ENCODE data around the gene PAPSS1.
"Not testable (repeated sequence)": the region's sequence is repeated elsewhere in the genome, so short reads cannot be mapped to it uniquely, and the experiment has no call there.

PAPSS1 gene

GRCh38 chr4:107708225-107708624 is 11.8 kb downstream of the PAPSS1 start:
- DNase-seq (ENCODE audit: low spot score): no peak
- CTCF ChIA-PET: interaction anchor here (0.6 to 1.6 kb wide), 3 partner anchors 9 to 230 kb away, joined by 3 read pairs; no protein-coding TSS in a partner anchor
- POLR2A ChIA-PET (ENCODE audit: low non-redundant PET): interaction anchor here (0.6 kb wide), 1 partner anchor 989 kb away, joined by 3 read pairs; no protein-coding TSS in a partner anchor
- no peak overlapping the region for H3K27ac ChIP-seq
- no peak for TF ChIP-seq CTCF (conservative IDR thresholded peaks at IDR 0.05; ENCODE audit: low read depth)

GRCh38 chr4:107705742-107706556 is 14.1 kb downstream of the PAPSS1 start:
- TF ChIP-seq CTCF (conservative IDR thresholded peaks at IDR 0.05; ENCODE audit: low read depth): no peak
- POLR2A ChIA-PET (ENCODE audit: low non-redundant PET): no interaction called here
- CTCF ChIA-PET: no interaction called here
- H3K27ac ChIP-seq: no peak overlapping the region
- no peak for DNase-seq (ENCODE audit: low spot score)

- no peak overlapping the region for H3K27ac ChIP-seq
- no peak for TF ChIP-seq CTCF (conservative IDR thresholded peaks at IDR 0.05; ENCODE audit: low read depth)
- DNase-seq (ENCODE audit: low spot score): no peak
- ChIA-PET CTCF (no interaction called here), POLR2A (ENCODE audit: low non-redundant PET) (no interaction called here)
These were observed 18.5 kb downstream of the PAPSS1 start for GRCh38 chr4:107701565-107701964.

GRCh38 chr4:107699466-107700206 is 20.4 kb downstream of the PAPSS1 start:
- POLR2A ChIA-PET (ENCODE audit: low non-redundant PET): no interaction called here
- CTCF ChIA-PET: interaction anchor here (0.9 kb wide), 1 partner anchor 9 kb away, joined by 3 read pairs; no protein-coding TSS in a partner anchor
- no peak for TF ChIP-seq CTCF (conservative IDR thresholded peaks at IDR 0.05; ENCODE audit: low read depth)
- no peak for DNase-seq (ENCODE audit: low spot score)
- H3K27ac ChIP-seq: no peak overlapping the region

GRCh38 chr4:107696187-107696586 is 23.8 kb downstream of the PAPSS1 start:
- DNase-seq (ENCODE audit: low spot score); CTCF ChIA-PET; H3K27ac ChIP-seq; POLR2A ChIA-PET (ENCODE audit: low non-redundant PET): not testable (repeated sequence)

GRCh38 chr4:107693132-107693531 is 26.9 kb downstream of the PAPSS1 start:
- DNase-seq (ENCODE audit: low spot score): no peak

More at GRCh38 chr4:107693132-107693531, 26.9 kb downstream of the PAPSS1 start:
- no peak overlapping the region for H3K27ac ChIP-seq
- no peak for TF ChIP-seq CTCF (conservative IDR thresholded peaks at IDR 0.05; ENCODE audit: low read depth)
- ChIA-PET POLR2A (ENCODE audit: low non-redundant PET) (no interaction called here), CTCF (no interaction called here)

Data from RWPE1 (cell line).